K562 (cell line): Measurements from ENCODE around the gene FTH1. TPM values are rescaled to one million over a fixed set of nuclear protein-coding genes. Genes with fewer than 3 reads are reported as not detected.

Source experiments
- BRD9 ChIP-seq: fragments of 450-650 bp; IDR thresholded peaks from 2 replicates; pipeline ENCODE4 v1.6.1; 2018; ENCODE audit warnings: low read depth; ENCODE audit not compliant: partially characterized antibody
- COPS2 ChIP-seq: fragments of 450-650 bp; conservative IDR thresholded peaks from 2 replicates; pipeline ENCODE4 v1.6.1; 2016; ENCODE audit warnings: mild to moderate bottlenecking, moderate library complexity
- CTBP1 ChIP-seq: fragments of 450-650 bp; IDR thresholded peaks from 2 replicates; pipeline ENCODE4 v1.6.1; 2016; ENCODE audit warnings: borderline replicate concordance
- ETV1 ChIP-seq: fragments of 450-650 bp; conservative IDR thresholded peaks from 2 replicates; pipeline ENCODE4 v1.6.1; 2016; ENCODE audit warnings: missing genetic modification characterization, control low read depth, low read depth, missing compliant biosample characterization
- FOS ChIP-seq: IDR thresholded peaks from 3 replicates; pipeline ENCODE4 v1.6.1; 2011; ENCODE audit not compliant: insufficient read length; ENCODE audit errors: extremely low read depth
- GABPA ChIP-seq: fragments of 200-800 bp; sonication (Bioruptor generic); conservative IDR thresholded peaks from 2 replicates; pipeline ENCODE4 v1.6.1; 2016; ENCODE audit warnings: low read depth, missing genetic modification characterization, missing compliant biosample characterization
- GATAD2B ChIP-seq: fragments of 450-650 bp; IDR thresholded peaks from 2 replicates; pipeline ENCODE4 v1.6.1; 2017; ENCODE audit warnings: mild to moderate bottlenecking, borderline replicate concordance
- HINFP ChIP-seq: fragments of 450-650 bp; conservative IDR thresholded peaks from 2 replicates; pipeline ENCODE4 v1.6.1; 2016; ENCODE audit warnings: missing genetic modification characterization, low read depth, mild to moderate bottlenecking, control low read depth, missing compliant biosample characterization
- HOMEZ ChIP-seq: fragments of 250-450 bp; sonication (Bioruptor Pico); IDR thresholded peaks from 2 replicates; pipeline ENCODE4 v1.4.0; 2020; ENCODE audit warnings: mild to moderate bottlenecking, moderate library complexity
- MCM3 ChIP-seq: fragments of 450-650 bp; IDR thresholded peaks from 2 replicates; pipeline ENCODE4 v1.6.1; 2016
- MYBL2 ChIP-seq, 2 experiments: fragments of 450-650 bp in 1 of 2; sonication (generic) in 1 of 2; formaldehyde crosslinking in 1 of 2; IDR thresholded peaks; 2 replicates each; pipeline versions ENCODE4 v1.6.1 to v1.8.1; 2017 to 2022; ENCODE audit warnings: borderline replicate concordance in 1 of 2, inconsistent platforms in 1 of 2, low read depth in 1 of 2, mild to moderate bottlenecking in 1 of 2, missing genetic modification reagents in 1 of 2, moderate library complexity in 1 of 2
- NFRKB ChIP-seq: fragments of 450-650 bp; IDR thresholded peaks from 2 replicates; pipeline ENCODE4 v1.6.1; 2016; ENCODE audit warnings: low read depth
- SMAD1 ChIP-seq: fragments of 150-350 bp; IDR thresholded peaks from 2 replicates; pipeline ENCODE4 v1.6.1; 2014; ENCODE audit warnings: low read length, low read depth; ENCODE audit not compliant: partially characterized antibody
- SUPT5H ChIP-seq: fragments of 450-650 bp; IDR thresholded peaks from 2 replicates; pipeline ENCODE4 v1.6.1; 2016
- TCF7 ChIP-seq: sonication (generic); IDR thresholded peaks from 2 replicates; pipeline ENCODE4 v1.6.1; 2016; ENCODE audit warnings: antibody characterized with exemption, borderline replicate concordance
- THRAP3 ChIP-seq: fragments of 450-650 bp; IDR thresholded peaks from 2 replicates; pipeline ENCODE4 v1.6.1; 2016; ENCODE audit warnings: mild to moderate bottlenecking, inconsistent platforms, borderline replicate concordance
- ZC3H8 ChIP-seq: fragments of 450-650 bp; IDR thresholded peaks from 2 replicates; pipeline ENCODE4 v1.6.1; 2017
- ZFP36 ChIP-seq: fragments of 150-350 bp; IDR thresholded peaks from 2 replicates; pipeline ENCODE4 v1.6.1; 2018; ENCODE audit warnings: low read length, low read depth; ENCODE audit not compliant: partially characterized antibody
- ZNF121 ChIP-seq: sonication (generic); formaldehyde crosslinking; conservative IDR thresholded peaks from 2 replicates; pipeline ENCODE4 v1.8.0; 2022; ENCODE audit warnings: missing genetic modification reagents
- ZNF24 ChIP-seq: fragments of 450-650 bp; IDR thresholded peaks from 2 replicates; pipeline ENCODE4 v1.6.1; 2016
- ZNF57 ChIP-seq: fragments of 450-650 bp; formaldehyde crosslinking; IDR thresholded peaks from 2 replicates; pipeline ENCODE4 v1.4.0; 2020; ENCODE audit warnings: mild to moderate bottlenecking, moderate library complexity
- polyA plus RNA-seq, 8 experiments: library from polyadenylated mRNA; depleted of rRNA in 4 of 8; stranded (reverse) in 5 of 8; unstranded in 3 of 8; fragments of >200 nt; fragmentation: Nextera tagmentation in 2 of 8; fragmentation: Illumina TruSeq in 1 of 8; extraction: Ambion mirVana in 2 of 8; extraction: Trizol in 1 of 8; gene quantifications; 2 replicates each; pipeline versions ENCODE4 v1.2.1 to v1.2.3, GENCODE V29; 2011 to 2014; ENCODE audit warnings: inconsistent platforms in 1 of 8, missing spikeins in 1 of 8
- total RNA-seq, 7 experiments: library from RNA; depleted of rRNA in 6 of 7; stranded (reverse); fragments of >200 nt in 6 of 7; fragmentation: Illumina TruSeq in 2 of 7; extraction: Trizol in 2 of 7; gene quantifications; 2 replicates each; pipeline versions ENCODE4 v1.2.1 to v1.2.3, GENCODE V29; 2011 to 2021; ENCODE audit warnings: low replicate concordance in 1 of 7
- TF ChIP-seq, protein P1 (sequence below): sonication (generic); formaldehyde crosslinking; IDR thresholded peaks from 2 replicates; pipeline ENCODE4 v1.8.0; 2022; ENCODE audit warnings: missing genetic modification reagents, mild to moderate bottlenecking, borderline replicate concordance

FTH1 gene
- total and polyA plus RNA-seq, 9 of the 15 experiments (the other 6 are each of a cell fraction or from before 2014, with no cell fraction given): 370 to 3,146 (median 802) TPM

GRCh38 chr11:61971248-61972111 lies 4.0 kb upstream of the FTH1 start (continued):
- TF ChIP-seq, protein P1, sequence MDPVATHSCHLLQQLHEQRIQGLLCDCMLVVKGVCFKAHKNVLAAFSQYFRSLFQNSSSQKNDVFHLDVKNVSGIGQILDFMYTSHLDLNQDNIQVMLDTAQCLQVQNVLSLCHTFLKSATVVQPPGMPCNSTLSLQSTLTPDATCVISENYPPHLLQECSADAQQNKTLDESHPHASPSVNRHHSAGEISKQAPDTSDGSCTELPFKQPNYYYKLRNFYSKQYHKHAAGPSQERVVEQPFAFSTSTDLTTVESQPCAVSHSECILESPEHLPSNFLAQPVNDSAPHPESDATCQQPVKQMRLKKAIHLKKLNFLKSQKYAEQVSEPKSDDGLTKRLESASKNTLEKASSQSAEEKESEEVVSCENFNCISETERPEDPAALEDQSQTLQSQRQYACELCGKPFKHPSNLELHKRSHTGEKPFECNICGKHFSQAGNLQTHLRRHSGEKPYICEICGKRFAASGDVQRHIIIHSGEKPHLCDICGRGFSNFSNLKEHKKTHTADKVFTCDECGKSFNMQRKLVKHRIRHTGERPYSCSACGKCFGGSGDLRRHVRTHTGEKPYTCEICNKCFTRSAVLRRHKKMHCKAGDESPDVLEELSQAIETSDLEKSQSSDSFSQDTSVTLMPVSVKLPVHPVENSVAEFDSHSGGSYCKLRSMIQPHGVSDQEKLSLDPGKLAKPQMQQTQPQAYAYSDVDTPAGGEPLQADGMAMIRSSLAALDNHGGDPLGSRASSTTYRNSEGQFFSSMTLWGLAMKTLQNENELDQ (CRISPR knock-in tag): no peak
- 0 out of 2 replicates have a peak, but pooled peaks have one; percentile 65 for TF ChIP-seq THRAP3
- TF ChIP-seq ZNF57: no peak
- TF ChIP-seq MYBL2 (IDR thresholded peaks at IDR 0.05; ENCODE audit: low read depth): no peak
- no peak for TF ChIP-seq MYBL2 (CRISPR knock-in tag; IDR thresholded peaks at IDR 0.05; ENCODE audit: borderline replicate concordance)
- TF ChIP-seq BRD9: peak; percentile 95
- TF ChIP-seq TCF7: 0 out of 2 replicates have a peak, but pooled peaks have one; percentile 14
- TF ChIP-seq GABPA: no peak
- no peak for TF ChIP-seq COPS2
- TF ChIP-seq HINFP (tag): peak; percentile 31; the same call in 1 of the 2 replicates
- TF ChIP-seq ZNF121 (CRISPR knock-in tag): no peak
- TF ChIP-seq SMAD1: peak; percentile 79
- TF ChIP-seq HOMEZ (CRISPR knock-in tag): no peak
- peak; percentile 75 for TF ChIP-seq ETV1 (tag)
- peak; percentile 83 for TF ChIP-seq CTBP1
- peak; percentile 31 for TF ChIP-seq ZFP36
- no peak for TF ChIP-seq GATAD2B
- TF ChIP-seq NFRKB: peak; percentile 89
- TF ChIP-seq ZC3H8: 0 out of 2 replicates have a peak, but pooled peaks have one; percentile 69
- TF ChIP-seq SUPT5H: peak; percentile 70
- peak; percentile 57; the same call in 1 of the 2 replicates for TF ChIP-seq ZNF24
- TF ChIP-seq MCM3: no peak
- peak; percentile 22 for TF ChIP-seq FOS
